Keratinocyte (primary cell): ENCODE results near the gene TMEM63B.

Experiments
- EZH2 ChIP-seq: IDR thresholded peaks from one replicate; pipeline ENCODE4 v1.6.1; 2012; ENCODE audit warnings: inconsistent platforms, mild to moderate bottlenecking, low read length, moderate library complexity
- TF ChIP-seq, protein P1 (sequence below), 3 experiments: IDR thresholded peaks in 1 of 3; conservative IDR thresholded peaks in 1 of 3; optimal IDR thresholded peaks in 1 of 3; 2 replicates in 2 of 3; 3 replicates in 1 of 3; pipeline versions ENCODE3 to v1.5.1; 2011; ENCODE audit warnings: low read length in 3 of 3, mild to moderate bottlenecking in 3 of 3, moderate library complexity in 2 of 3, control low read depth in 1 of 3, inconsistent platforms in 1 of 3; ENCODE audit not compliant: insufficient read depth in 2 of 3; ENCODE audit errors: extremely low read depth in 1 of 3

DNA sequence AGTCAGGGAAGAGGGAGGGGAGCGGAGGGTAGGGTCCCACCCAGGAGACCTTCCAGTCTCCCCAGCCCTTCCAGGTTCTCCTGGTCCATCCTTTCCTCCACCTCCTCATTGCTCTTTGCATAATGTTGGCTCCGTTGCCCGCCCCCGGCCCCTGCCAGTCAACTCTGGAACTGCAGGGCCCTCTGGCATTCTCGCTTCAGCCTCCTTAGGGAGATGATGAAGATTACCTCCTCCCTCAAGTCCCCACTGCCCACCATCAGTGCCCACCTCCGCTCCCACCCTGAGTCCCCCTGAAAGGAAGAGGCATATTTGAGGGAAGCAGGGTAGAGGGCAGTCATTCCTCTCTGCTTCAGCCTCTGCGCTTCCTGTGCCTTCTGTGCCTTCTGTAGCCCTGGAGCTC, 8.5 kb downstream of the TMEM63B start:
- TF ChIP-seq, protein P1, sequence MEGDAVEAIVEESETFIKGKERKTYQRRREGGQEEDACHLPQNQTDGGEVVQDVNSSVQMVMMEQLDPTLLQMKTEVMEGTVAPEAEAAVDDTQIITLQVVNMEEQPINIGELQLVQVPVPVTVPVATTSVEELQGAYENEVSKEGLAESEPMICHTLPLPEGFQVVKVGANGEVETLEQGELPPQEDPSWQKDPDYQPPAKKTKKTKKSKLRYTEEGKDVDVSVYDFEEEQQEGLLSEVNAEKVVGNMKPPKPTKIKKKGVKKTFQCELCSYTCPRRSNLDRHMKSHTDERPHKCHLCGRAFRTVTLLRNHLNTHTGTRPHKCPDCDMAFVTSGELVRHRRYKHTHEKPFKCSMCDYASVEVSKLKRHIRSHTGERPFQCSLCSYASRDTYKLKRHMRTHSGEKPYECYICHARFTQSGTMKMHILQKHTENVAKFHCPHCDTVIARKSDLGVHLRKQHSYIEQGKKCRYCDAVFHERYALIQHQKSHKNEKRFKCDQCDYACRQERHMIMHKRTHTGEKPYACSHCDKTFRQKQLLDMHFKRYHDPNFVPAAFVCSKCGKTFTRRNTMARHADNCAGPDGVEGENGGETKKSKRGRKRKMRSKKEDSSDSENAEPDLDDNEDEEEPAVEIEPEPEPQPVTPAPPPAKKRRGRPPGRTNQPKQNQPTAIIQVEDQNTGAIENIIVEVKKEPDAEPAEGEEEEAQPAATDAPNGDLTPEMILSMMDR (optimal IDR thresholded peaks at IDR 0.05 in 1 of 3, IDR thresholded peaks at IDR 0.05 in 1 of 3, conservative IDR thresholded peaks at IDR 0.05 in 1 of 3; ENCODE audit: extremely low read depth in 1 of 3, insufficient read depth in 2 of 3, low read length in 3 of 3), result no peak
- no peak for TF ChIP-seq EZH2
